BE2C (cell line): ENCODE measurements around the gene TCF7L1.

Experiments
- DNase-seq: peaks from one replicate; pipeline ENCODE4 v3.0.0-alpha.2; 2020
- H3K27me3 ChIP-seq: fragments of 250-450 bp; sonication (Bioruptor Pico); 2 replicates; pipeline ENCODE4 v1.5.1; 2020; ENCODE audit warnings: mild to moderate bottlenecking
- H3K36me3 ChIP-seq: fragments of 250-450 bp; sonication (Bioruptor Pico); 2 replicates; pipeline ENCODE4 v1.5.1; 2020; ENCODE audit warnings: mild to moderate bottlenecking
- H3K4me1 ChIP-seq: fragments of 250-450 bp; sonication (Bioruptor Pico); 2 replicates; pipeline ENCODE4 v1.5.1; 2020
- H3K4me3 ChIP-seq: 2 replicates; pipeline ENCODE4 v1.5.1; 2011; ENCODE audit warnings: low read depth, low read length
- H3K9me3 ChIP-seq: fragments of 250-450 bp; sonication (Bioruptor Pico); 2 replicates; pipeline ENCODE4 v1.5.1; 2020
- CTCF ChIP-seq: IDR thresholded peaks from 2 replicates; pipeline ENCODE4 v1.5.1; 2012; ENCODE audit warnings: mild to moderate bottlenecking, low read depth, low read length

TCF7L1 gene

GRCh38 chr2:85243101-85244072 is 110.2 kb downstream of the TCF7L1 start:
- H3K4me3 ChIP-seq, result no peak overlapping the region
- no peaks in the 10 kb centered on the region for H3K4me1 ChIP-seq
- TF ChIP-seq CTCF, result peak; percentile 69
- DNase-seq, result peak; percentile 66
- no peaks in the 10 kb centered on the region for H3K36me3 ChIP-seq
- no peaks in the 10 kb centered on the region for H3K9me3 ChIP-seq
- no peaks in the 10 kb centered on the region for H3K27me3 ChIP-seq

GRCh38 chr2:85244828-85245227 is 111.6 kb downstream of the TCF7L1 start:
- no peaks in the 10 kb centered on the region for H3K36me3 ChIP-seq
- H3K4me1 ChIP-seq, result no peaks in the 10 kb centered on the region
- no peaks in the 10 kb centered on the region for H3K9me3 ChIP-seq
- no peak overlapping the region for H3K4me3 ChIP-seq
- H3K27me3 ChIP-seq, result no peaks in the 10 kb centered on the region
- DNase-seq, result no peak
- no peak for TF ChIP-seq CTCF

- no peak for DNase-seq
These were observed 112.7 kb downstream of the TCF7L1 start for GRCh38 chr2:85245891-85246290.

GRCh38 chr2:85246348-85246747 is 113.2 kb downstream of the TCF7L1 start:
- Histone ChIP-seq H3K4me3 (no peak overlapping the region), H3K9me3 (no peaks in the 10 kb centered on the region), H3K36me3 (no peaks in the 10 kb centered on the region), H3K27me3 (no peaks in the 10 kb centered on the region), H3K4me1 (no peaks in the 10 kb centered on the region)
- no peak for DNase-seq
- TF ChIP-seq CTCF, result no peak

More at GRCh38 chr2:85245891-85246290, 112.7 kb downstream of the TCF7L1 start:
- H3K27me3 ChIP-seq, result no peaks in the 10 kb centered on the region
- H3K36me3 ChIP-seq, result no peaks in the 10 kb centered on the region
- H3K9me3 ChIP-seq, result no peaks in the 10 kb centered on the region
- no peaks in the 10 kb centered on the region for H3K4me1 ChIP-seq
- no peak overlapping the region for H3K4me3 ChIP-seq
- TF ChIP-seq CTCF, result no peak

GRCh38 chr2:85247610-85248009 is 114.4 kb downstream of the TCF7L1 start:
- no peak for TF ChIP-seq CTCF
- no peaks in the 10 kb centered on the region for H3K36me3 ChIP-seq
- no peaks in the 10 kb centered on the region for H3K4me1 ChIP-seq
- H3K4me3 ChIP-seq, result no peak overlapping the region
- no peaks in the 10 kb centered on the region for H3K27me3 ChIP-seq
- DNase-seq, result no peak
- H3K9me3 ChIP-seq, result no peaks in the 10 kb centered on the region

GRCh38 chr2:85248773-85249509 is 115.7 kb downstream of the TCF7L1 start:
- Histone ChIP-seq H3K4me3 (no peak overlapping the region), H3K4me1 (no peaks in the 10 kb centered on the region), H3K9me3 (no peaks in the 10 kb centered on the region), H3K36me3 (no peaks in the 10 kb centered on the region), H3K27me3 (no peaks in the 10 kb centered on the region)
- no peak for TF ChIP-seq CTCF
- no peak for DNase-seq
